ENCODE measurements around the gene CD79B.

DNA sequence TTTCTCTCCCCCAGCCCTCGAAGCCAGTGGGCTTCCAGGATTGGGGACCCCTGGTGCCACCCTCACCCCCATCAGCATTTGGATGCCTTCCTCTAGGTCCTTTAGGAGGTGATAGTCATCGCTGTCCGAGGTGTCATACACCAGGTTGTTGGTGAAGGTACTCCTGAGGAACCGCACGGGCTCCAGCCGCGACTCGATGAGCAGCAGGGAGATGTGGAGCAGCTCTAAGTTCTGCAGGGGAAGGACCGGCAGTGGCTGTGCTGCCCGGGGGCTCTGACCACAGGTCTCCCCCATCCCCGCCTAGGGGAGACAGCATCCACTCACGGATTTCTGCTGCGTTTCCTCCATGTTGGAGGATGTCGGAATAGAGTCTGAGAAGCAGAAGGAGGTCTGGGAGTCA lies 22.0 kb downstream of the CD79B start:
- TF ChIP-seq CTCF (IDR thresholded peaks at IDR 0.05) (no peak), POLR2A (IDR thresholded peaks at IDR 0.05) (no peak)
